Urinary bladder (tissue), 4 donors: Measurements from ENCODE around the gene NCAN. TPM values are rescaled to one million over a fixed set of nuclear protein-coding genes. Genes with fewer than 3 reads are reported as not detected.
"Not testable (repeated sequence)": the region's sequence is repeated elsewhere in the genome, so short reads cannot be mapped to it uniquely, and the experiment has no call there.

Source experiments
- DNase-seq: peaks from one replicate; pipeline ENCODE4 v3.0.0-alpha.2; 2015; ENCODE audit errors: extremely low spot score
- H3K27ac ChIP-seq: one replicate; pipeline ENCODE4 v1.5.1; 2013; ENCODE audit warnings: low read depth, mild to moderate bottlenecking, moderate library complexity
- H3K36me3 ChIP-seq: one replicate; pipeline ENCODE4 v1.6.1; 2013; ENCODE audit warnings: mild to moderate bottlenecking, moderate library complexity; ENCODE audit not compliant: insufficient read depth
- H3K4me1 ChIP-seq: one replicate; pipeline ENCODE4 v1.6.1; 2013; ENCODE audit warnings: mild to moderate bottlenecking, moderate library complexity; ENCODE audit not compliant: insufficient read depth
- H3K4me3 ChIP-seq: one replicate; pipeline ENCODE4 v1.5.1; 2013; ENCODE audit warnings: low read depth, low read length
- WGBS: extraction: QIAGEN DNeasy Blood & Tissue Kit; methylation state at CpG from one replicate; pipeline ENCODE4 v1.1.7; 2013; 5-methylcytosine and 5-hydroxymethylcytosine counted together
- polyA plus RNA-seq: library from polyadenylated mRNA; stranded (reverse); fragments of 200-250 nt; gene quantifications from one replicate; pipeline ENCODE4 v1.2.3, GENCODE V29; 2013
- total RNA-seq: library from RNA; depleted of rRNA; stranded (reverse); fragments of >200 nt; gene quantifications from one replicate; pipeline ENCODE4 v1.2.3, GENCODE V29; 2014
- donor health status: healthy with polysubstance abuse.
- donor health status: healthy.

NCAN gene
- total RNA-seq (0.42 TPM), polyA plus RNA-seq (not detected)

GRCh38 chr19:19211499-19212420 is at the start of gene NCAN:
Gene NCAN (plus strand): TSS chr19:19211958. CDS start chr19:19216954, 4,996 bp downstream.
- 8% methylated on average over 54 of the region's 54 CpGs for WGBS
- H3K4me1 ChIP-seq, result no peaks in the 10 kb centered on the region
- DNase-seq, result no peak
- H3K36me3 ChIP-seq, result no peaks in the 10 kb centered on the region
- no peak within 1 kb of the TSS for H3K4me3 ChIP-seq
- H3K27ac ChIP-seq, result no peak within 1 kb of the TSS

GRCh38 chr19:19162495-19162894 is 49.3 kb upstream of the NCAN start:
- no peak for DNase-seq
- Histone ChIP-seq H3K27ac (no peak overlapping the region), H3K4me3 (no peak overlapping the region), H3K4me1 (no peaks in the 10 kb centered on the region), H3K36me3 (no peaks in the 10 kb centered on the region)
- 91% methylated on average over 7 of the region's 7 CpGs for WGBS

GRCh38 chr19:19165396-19165795 is 46.4 kb upstream of the NCAN start:
- 95% methylated on average over 1 of the region's 1 CpG for WGBS
- H3K4me3 ChIP-seq, result no peak overlapping the region
- no peaks in the 10 kb centered on the region for H3K4me1 ChIP-seq
- H3K36me3 ChIP-seq, result no peaks in the 10 kb centered on the region
- no peak overlapping the region for H3K27ac ChIP-seq
- no peak for DNase-seq

GRCh38 chr19:19167612-19168011 is 44.1 kb upstream of the NCAN start:
- DNase-seq, result no peak
- 86% methylated on average over 3 of the region's 3 CpGs for WGBS
- no peak overlapping the region for H3K4me3 ChIP-seq
- H3K4me1 ChIP-seq, result no peaks in the 10 kb centered on the region
- H3K36me3 ChIP-seq, result no peaks in the 10 kb centered on the region
- no peak overlapping the region for H3K27ac ChIP-seq

- Histone ChIP-seq H3K4me3 (no peak overlapping the region), H3K4me1 (no peaks in the 10 kb centered on the region), H3K27ac (no peak overlapping the region), H3K36me3 (no peaks in the 10 kb centered on the region)
- no peak for DNase-seq
- 80% methylated on average over 9 of the region's 9 CpGs for WGBS
Observed at GRCh38 chr19:19169236-19170052, 42.3 kb upstream of the NCAN start.

GRCh38 chr19:19170053-19170872 is 41.5 kb upstream of the NCAN start, which contains the start of gene MEF2B:
Gene MEF2B (minus strand): TSS chr19:19170263. CDS start chr19:19150735, 19,528 bp downstream.
- no peak within 1 kb of the TSS for H3K27ac ChIP-seq
- no peaks in the 10 kb centered on the region for H3K4me1 ChIP-seq
- DNase-seq, result no peak
- H3K36me3 ChIP-seq, result no peaks in the 10 kb centered on the region
- peak within 1 kb of the TSS; percentile 14 for H3K4me3 ChIP-seq
- 9% methylated on average over 56 of the region's 56 CpGs for WGBS

- 67% methylated on average over 6 of the region's 6 CpGs for WGBS
- DNase-seq, result no peak
- Histone ChIP-seq H3K4me1 (no peaks in the 10 kb centered on the region), H3K4me3 (no peak overlapping the region), H3K27ac (no peak overlapping the region), H3K36me3 (no peaks in the 10 kb centered on the region)
Observed at GRCh38 chr19:19170873-19171672, 40.7 kb upstream of the NCAN start.

GRCh38 chr19:19171821-19172532 is 39.8 kb upstream of the NCAN start:
- 39% methylated on average over 8 of the region's 8 CpGs for WGBS
- H3K4me1 ChIP-seq, result no peaks in the 10 kb centered on the region
- H3K27ac ChIP-seq, result no peak overlapping the region
- H3K36me3 ChIP-seq, result no peaks in the 10 kb centered on the region
- DNase-seq, result no peak
- H3K4me3 ChIP-seq, result no peak overlapping the region

GRCh38 chr19:19173243-19173642 is 38.5 kb upstream of the NCAN start:
- H3K27ac ChIP-seq, H3K4me3 ChIP-seq, DNase-seq, H3K4me1 ChIP-seq, H3K36me3 ChIP-seq: not testable (repeated sequence)
- WGBS, result 90% methylated on average over 5 of the region's 5 CpGs

GRCh38 chr19:19176950-19177349 is 34.8 kb upstream of the NCAN start:
- H3K36me3 ChIP-seq, result no peaks in the 10 kb centered on the region
- H3K27ac ChIP-seq, result no peak overlapping the region
- H3K4me3 ChIP-seq, result no peak overlapping the region
- H3K4me1 ChIP-seq, result no peaks in the 10 kb centered on the region
- DNase-seq, result no peak
- WGBS, result 86% methylated on average over 8 of the region's 8 CpGs

GRCh38 chr19:19179548-19180441 is 32.0 kb upstream of the NCAN start:
- DNase-seq, result no peak
- H3K27ac ChIP-seq, result no peak overlapping the region
- 85% methylated on average over 17 of the region's 17 CpGs for WGBS
- H3K4me1 ChIP-seq, result no peaks in the 10 kb centered on the region
- no peaks in the 10 kb centered on the region for H3K36me3 ChIP-seq
- no peak overlapping the region for H3K4me3 ChIP-seq
